Jurkat, Clone E6-1 (cell line): ENCODE results near the gene UBQLN2.

ENCODE experiments used
- DNase-seq: peaks from one replicate; pipeline ENCODE4 v3.0.0-alpha.2; 2011; ENCODE audit warnings: low read depth, low spot score
- H3K4me3 ChIP-seq: 2 replicates; pipeline ENCODE4 v1.5.1; 2011; ENCODE audit warnings: mild to moderate bottlenecking, low read length, control low read depth, moderate library complexity

UBQLN2 gene

GRCh38 chrX:56615282-56615681, 51.9 kb downstream of the UBQLN2 start:
- no peak for DNase-seq
- no peak overlapping the region for H3K4me3 ChIP-seq
